HUES48 (cell line): Measurements from ENCODE around the gene PILRB.

Experiments
- H3K27ac ChIP-seq: one replicate; pipeline ENCODE4 v1.7.0; 2013; ENCODE audit warnings: low read depth, low read length, inconsistent platforms
- H3K27me3 ChIP-seq: 2 replicates; pipeline ENCODE4 v1.6.1; 2013; ENCODE audit warnings: mild to moderate bottlenecking, low read length; ENCODE audit not compliant: control insufficient read depth, insufficient read depth
- H3K36me3 ChIP-seq: 2 replicates; pipeline ENCODE4 v1.6.1; 2013; ENCODE audit warnings: low read length; ENCODE audit not compliant: control insufficient read depth, insufficient read depth
- H3K4me1 ChIP-seq: 2 replicates; pipeline ENCODE4 v1.6.1; 2013; ENCODE audit warnings: mild to moderate bottlenecking, low read length; ENCODE audit not compliant: control insufficient read depth, insufficient read depth
- H3K4me3 ChIP-seq: 2 replicates; pipeline ENCODE4 v1.5.1; 2013; ENCODE audit warnings: mild to moderate bottlenecking, low read depth, low read length
- H3K9ac ChIP-seq: 2 replicates; pipeline ENCODE4 v1.6.1; 2013; ENCODE audit warnings: mild to moderate bottlenecking, low read depth, low read length, moderate library complexity
- H3K9me3 ChIP-seq: 2 replicates; pipeline ENCODE4 v1.6.1; 2013; ENCODE audit warnings: low read length; ENCODE audit not compliant: control insufficient read depth, insufficient read depth

The PILRB gene

GRCh38 chr7:100394077-100394476 is 36.2 kb downstream of the PILRB start:
- H3K36me3 ChIP-seq: no peaks in the 10 kb centered on the region
- H3K4me1 ChIP-seq: peaks cover 8% of the 10 kb centered on the region; the same call in 1 of the 2 replicates
- H3K27ac ChIP-seq: no peak overlapping the region

GRCh38 chr7:100396421-100396982 is 38.6 kb downstream of the PILRB start:
- no peaks in the 10 kb centered on the region for H3K27me3 ChIP-seq
- H3K36me3 ChIP-seq: no peaks in the 10 kb centered on the region
- H3K4me3 ChIP-seq: no peak overlapping the region
- H3K9ac ChIP-seq: no peak overlapping the region
- no peaks in the 10 kb centered on the region for H3K9me3 ChIP-seq
- H3K27ac ChIP-seq: no peak overlapping the region
- 0 out of 2 replicates have a peak, but pooled peaks cover 2% of the 10 kb centered on the region for H3K4me1 ChIP-seq

More at GRCh38 chr7:100394077-100394476, 36.2 kb downstream of the PILRB start:
- Histone ChIP-seq H3K9me3 (no peaks in the 10 kb centered on the region), H3K27me3 (no peaks in the 10 kb centered on the region), H3K9ac (no peak overlapping the region), H3K4me3 (no peak overlapping the region)

GRCh38 chr7:100397315-100398081 is 39.6 kb downstream of the PILRB start:
- Histone ChIP-seq H3K4me1 (0 out of 2 replicates have a peak, but pooled peaks cover 2% of the 10 kb centered on the region), H3K4me3 (no peak overlapping the region), H3K9me3 (no peaks in the 10 kb centered on the region), H3K27ac (no peak overlapping the region), H3K27me3 (no peaks in the 10 kb centered on the region), H3K9ac (no peak overlapping the region), H3K36me3 (no peaks in the 10 kb centered on the region)

- H3K4me1 ChIP-seq: 0 out of 2 replicates have a peak, but pooled peaks cover 2% of the 10 kb centered on the region
- no peaks in the 10 kb centered on the region for H3K36me3 ChIP-seq
- H3K9me3 ChIP-seq: no peaks in the 10 kb centered on the region
- no peak overlapping the region for H3K9ac ChIP-seq
- H3K27ac ChIP-seq: no peak overlapping the region
- H3K4me3 ChIP-seq: no peak overlapping the region
- no peaks in the 10 kb centered on the region for H3K27me3 ChIP-seq
Observed at GRCh38 chr7:100398239-100398638, 40.3 kb downstream of the PILRB start.

GRCh38 chr7:100400041-100400440 is 42.1 kb downstream of the PILRB start:
- Histone ChIP-seq H3K27me3 (no peaks in the 10 kb centered on the region), H3K4me3 (no peak overlapping the region)

GRCh38 chr7:100400656-100401055 is 42.7 kb downstream of the PILRB start:
- H3K9me3 ChIP-seq: no peaks in the 10 kb centered on the region
- H3K9ac ChIP-seq: no peak overlapping the region

More at GRCh38 chr7:100400041-100400440, 42.1 kb downstream of the PILRB start:
- H3K9me3 ChIP-seq: no peaks in the 10 kb centered on the region
- H3K36me3 ChIP-seq: no peaks in the 10 kb centered on the region
- H3K4me1 ChIP-seq: no peaks in the 10 kb centered on the region
- H3K27ac ChIP-seq: no peak overlapping the region
- no peak overlapping the region for H3K9ac ChIP-seq

GRCh38 chr7:100401811-100402210 is 43.9 kb downstream of the PILRB start:
- Histone ChIP-seq H3K4me1 (no peaks in the 10 kb centered on the region), H3K9me3 (no peaks in the 10 kb centered on the region), H3K4me3 (no peak overlapping the region), H3K9ac (no peak overlapping the region), H3K36me3 (no peaks in the 10 kb centered on the region), H3K27me3 (no peaks in the 10 kb centered on the region), H3K27ac (no peak overlapping the region)

More at GRCh38 chr7:100400656-100401055, 42.7 kb downstream of the PILRB start:
- Histone ChIP-seq H3K27me3 (no peaks in the 10 kb centered on the region), H3K36me3 (no peaks in the 10 kb centered on the region), H3K4me3 (no peak overlapping the region), H3K27ac (no peak overlapping the region), H3K4me1 (no peaks in the 10 kb centered on the region)

- H3K4me3 ChIP-seq: no peak overlapping the region
Observed at GRCh38 chr7:100402241-100402640, 44.3 kb downstream of the PILRB start.

GRCh38 chr7:100406767-100407166 is 48.9 kb downstream of the PILRB start:
- no peaks in the 10 kb centered on the region for H3K36me3 ChIP-seq
- no peaks in the 10 kb centered on the region for H3K9me3 ChIP-seq
- no peaks in the 10 kb centered on the region; the same call in 1 of the 2 replicates for H3K27me3 ChIP-seq
- H3K27ac ChIP-seq: no peak overlapping the region
- H3K4me3 ChIP-seq: no peak overlapping the region
- no peaks in the 10 kb centered on the region for H3K4me1 ChIP-seq
- no peak overlapping the region for H3K9ac ChIP-seq

More at GRCh38 chr7:100402241-100402640, 44.3 kb downstream of the PILRB start:
- H3K4me1 ChIP-seq: no peaks in the 10 kb centered on the region
- no peaks in the 10 kb centered on the region for H3K9me3 ChIP-seq
- no peaks in the 10 kb centered on the region for H3K36me3 ChIP-seq
- H3K27ac ChIP-seq: no peak overlapping the region
- no peaks in the 10 kb centered on the region for H3K27me3 ChIP-seq
- no peak overlapping the region for H3K9ac ChIP-seq

GRCh38 chr7:100407285-100408180 is 49.6 kb downstream of the PILRB start:
- Histone ChIP-seq H3K36me3 (no peaks in the 10 kb centered on the region), H3K27me3 (no peaks in the 10 kb centered on the region; the same call in 1 of the 2 replicates), H3K4me3 (no peak overlapping the region), H3K27ac (no peak overlapping the region), H3K4me1 (no peaks in the 10 kb centered on the region), H3K9me3 (no peaks in the 10 kb centered on the region), H3K9ac (no peak overlapping the region)
